Omental fat pad (tissue), 4 donors: Measurements from ENCODE around the gene RLN2. TPM values are rescaled to one million over a fixed set of nuclear protein-coding genes. Genes with fewer than 3 reads are reported as not detected.
"Not testable (repeated sequence)": the region's sequence is repeated elsewhere in the genome, so short reads cannot be mapped to it uniquely, and the experiment has no call there.

Source experiments
- ATAC-seq: fragments of 150-250 bp; one replicate; pipeline ENCODE4 v1.9.1; 2016; ENCODE audit warnings: mild to moderate bottlenecking, moderate library complexity; ENCODE audit not compliant: low FRiP score
- DNase-seq: peaks from one replicate; pipeline ENCODE4 v3.0.0-alpha.2; 2019; ENCODE audit warnings: low spot score
- CTCF ChIP-seq, 3 donors: fragments of 450-650 bp; IDR thresholded peaks; one replicate each; pipeline ENCODE4 v1.5.1; 2016 to 2017; ENCODE audit warnings: antibody characterized with exemption in 3 of 3, mild to moderate bottlenecking in 3 of 3, moderate library complexity in 2 of 3
- total RNA-seq, 4 donors: library from RNA; depleted of rRNA; stranded (reverse); fragments of >200 nt; gene quantifications; one replicate each; pipeline ENCODE4 v1.1.0, GENCODE V29; 2016

Gene RLN2
- total RNA-seq, 4 donors from 2014 or later, result not detected

- ATAC-seq (no peak), DNase-seq (no peak)
- TF ChIP-seq CTCF (IDR thresholded peaks at IDR 0.05), result no peak
These were observed 21.7 kb upstream of the RLN2 start for GRCh38 chr9:5326187-5326586.

GRCh38 chr9:5321601-5322000 is 17.1 kb upstream of the RLN2 start:
- not testable (repeated sequence) for ATAC-seq, DNase-seq

- ATAC-seq (no peak), DNase-seq (no peak)
- no peak for TF ChIP-seq CTCF (IDR thresholded peaks at IDR 0.05)
These were observed 16.5 kb upstream of the RLN2 start for GRCh38 chr9:5321058-5321457.

- DNase-seq, ATAC-seq: not testable (repeated sequence)
These were observed 11.9 kb upstream of the RLN2 start for GRCh38 chr9:5316406-5316805.

- TF ChIP-seq CTCF (IDR thresholded peaks at IDR 0.05), result no peak
- ATAC-seq, result no peak
These were observed 10.8 kb upstream of the RLN2 start for GRCh38 chr9:5315187-5315923.

GRCh38 chr9:5310851-5311250 is 6.3 kb upstream of the RLN2 start:
- ATAC-seq (no peak), DNase-seq (no peak)
- TF ChIP-seq CTCF (IDR thresholded peaks at IDR 0.05), result no peak

More at GRCh38 chr9:5315187-5315923, 10.8 kb upstream of the RLN2 start:
- no peak for DNase-seq

GRCh38 chr9:5305741-5306140 is 1.2 kb upstream of the RLN2 start:
- no peak for TF ChIP-seq CTCF (IDR thresholded peaks at IDR 0.05)
- ATAC-seq, result no peak
- no peak for DNase-seq

- ATAC-seq (no peak), DNase-seq (no peak)
- no peak for TF ChIP-seq CTCF (IDR thresholded peaks at IDR 0.05)
These were observed 3.0 kb downstream of the RLN2 start for GRCh38 chr9:5301544-5301943.
